NCI-H1436 treated with DMSO at 0.1 percent for 48 hours (cell line): ENCODE results near the gene KANSL1.
"Not testable (repeated sequence)": the region's sequence is repeated elsewhere in the genome, so short reads cannot be mapped to it uniquely, and the experiment has no call there.

Experiments used
- DNase-seq: peaks from one replicate; lab custom pipeline; 2025; lab: John Stamatoyannopoulos, UW

Gene KANSL1

GRCh38 chr17:46020023-46020761 is 173.0 kb downstream of the KANSL1 start:
- DNase-seq, result no peak

- not testable (repeated sequence) for DNase-seq
These were observed 173.8 kb downstream of the KANSL1 start for GRCh38 chr17:46019408-46019925.

GRCh38 chr17:46013502-46014165 is 179.6 kb downstream of the KANSL1 start:
- no peak for DNase-seq

- DNase-seq, result no peak
These were observed 180.1 kb downstream of the KANSL1 start for GRCh38 chr17:46013127-46013501.

GRCh38 chr17:46012506-46013079 is 180.6 kb downstream of the KANSL1 start:
- no peak for DNase-seq

GRCh38 chr17:46011711-46012505 is 181.3 kb downstream of the KANSL1 start:
- no peak for DNase-seq

- DNase-seq, result no peak
These were observed 182.5 kb downstream of the KANSL1 start for GRCh38 chr17:46010597-46011186.

GRCh38 chr17:46009681-46010596 is 183.3 kb downstream of the KANSL1 start:
- no peak for DNase-seq

GRCh38 chr17:46008591-46008990 is 184.6 kb downstream of the KANSL1 start:
- DNase-seq, result no peak

- no peak for DNase-seq
These were observed 185.7 kb downstream of the KANSL1 start for GRCh38 chr17:46007461-46007965.

GRCh38 chr17:46006082-46006481 is 187.1 kb downstream of the KANSL1 start:
- DNase-seq, result not testable (repeated sequence)

GRCh38 chr17:46003907-46004748 is 189.1 kb downstream of the KANSL1 start:
- DNase-seq, result no peak

- DNase-seq, result no peak
These were observed 190.3 kb downstream of the KANSL1 start for GRCh38 chr17:46002973-46003316.

GRCh38 chr17:46002311-46002972 is 190.8 kb downstream of the KANSL1 start:
- no peak for DNase-seq

GRCh38 chr17:46001390-46002310 is 191.6 kb downstream of the KANSL1 start:
- DNase-seq, result no peak

- DNase-seq, result no peak
These were observed 192.5 kb downstream of the KANSL1 start for GRCh38 chr17:46000757-46001156.

GRCh38 chr17:46000292-46000691 is 192.9 kb downstream of the KANSL1 start:
- DNase-seq, result no peak

- no peak for DNase-seq
These were observed 193.3 kb downstream of the KANSL1 start for GRCh38 chr17:45999900-46000290.
